GM23338 (cell line): ENCODE measurements around the gene COX4I1.

Experiments
- CTCF ChIP-seq, 2 experiments: fragments of 200-600 bp in 1 of 2; sonication (generic) in 1 of 2; conservative IDR thresholded peaks; 2 replicates each; pipeline versions ENCODE4 v1.5.1 to v1.6.1; 2016 to 2017; ENCODE audit warnings: antibody characterized with exemption in 2 of 2, low read depth in 2 of 2, mild to moderate bottlenecking in 2 of 2, moderate library complexity in 1 of 2
- ETS1 ChIP-seq: IDR thresholded peaks from 2 replicates; pipeline ENCODE4 v1.6.1; 2016; ENCODE audit warnings: antibody characterized with exemption
- EZH2 ChIP-seq: fragments of 200-600 bp; sonication (generic); IDR thresholded peaks from one replicate; pipeline ENCODE4 v1.8.0; 2017; ENCODE audit warnings: antibody characterized with exemption, mild to moderate bottlenecking, low read depth; ENCODE audit not compliant: unreplicated experiment
- EZH2phosphoT487 ChIP-seq: fragments of 200-600 bp; sonication (generic); IDR thresholded peaks from one replicate; pipeline ENCODE4 v1.8.1; 2018; ENCODE audit warnings: antibody characterized with exemption; ENCODE audit not compliant: unreplicated experiment
- NANOG ChIP-seq: IDR thresholded peaks from 2 replicates; pipeline ENCODE4 v1.6.1; 2016; ENCODE audit warnings: antibody characterized with exemption, borderline replicate concordance
- POLR2AphosphoS5 ChIP-seq: IDR thresholded peaks from 2 replicates; pipeline ENCODE4 v1.6.1; 2016; ENCODE audit warnings: antibody characterized with exemption, low read depth
- REST ChIP-seq: IDR thresholded peaks from one replicate; pipeline ENCODE4 v1.6.1; 2018; ENCODE audit warnings: antibody characterized with exemption; ENCODE audit not compliant: unreplicated experiment

GRCh38 chr16:85750827-85751697 lies 48.4 kb upstream of the COX4I1 start, which contains the start of gene C16orf74:
- no peak for TF ChIP-seq EZH2
- TF ChIP-seq POLR2AphosphoS5: no peak
- no peak for TF ChIP-seq CTCF (conservative IDR thresholded peaks at IDR 0.05; ENCODE audit: low read depth in 2 of 2)
- TF ChIP-seq EZH2phosphoT487: no peak
- TF ChIP-seq ETS1: no peak
- no peak for TF ChIP-seq REST
- TF ChIP-seq NANOG: no peak
